Measurements from ENCODE around the gene PDE8A.
"Not testable (repeated sequence)": the region's sequence is repeated elsewhere in the genome, so short reads cannot be mapped to it uniquely, and the experiment has no call there.

- not testable (repeated sequence) for TF ChIP-seq CTCF (IDR thresholded peaks at IDR 0.05); POLR2AphosphoS5 (IDR thresholded peaks at IDR 0.05; ENCODE audit: low read depth, low read length); SIN3A (IDR thresholded peaks at IDR 0.05; ENCODE audit: borderline replicate concordance, insufficient read depth, low read depth, low read length)
Measured at GRCh38 chr15:85177042-85177515, 195.4 kb downstream of the PDE8A start.
